ENCODE measurements around the gene ATP5F1E.

GRCh38 chr20:58984691-58985090 lies 47.4 kb downstream of the ATP5F1E start:
- TF ChIP-seq, protein P1, sequence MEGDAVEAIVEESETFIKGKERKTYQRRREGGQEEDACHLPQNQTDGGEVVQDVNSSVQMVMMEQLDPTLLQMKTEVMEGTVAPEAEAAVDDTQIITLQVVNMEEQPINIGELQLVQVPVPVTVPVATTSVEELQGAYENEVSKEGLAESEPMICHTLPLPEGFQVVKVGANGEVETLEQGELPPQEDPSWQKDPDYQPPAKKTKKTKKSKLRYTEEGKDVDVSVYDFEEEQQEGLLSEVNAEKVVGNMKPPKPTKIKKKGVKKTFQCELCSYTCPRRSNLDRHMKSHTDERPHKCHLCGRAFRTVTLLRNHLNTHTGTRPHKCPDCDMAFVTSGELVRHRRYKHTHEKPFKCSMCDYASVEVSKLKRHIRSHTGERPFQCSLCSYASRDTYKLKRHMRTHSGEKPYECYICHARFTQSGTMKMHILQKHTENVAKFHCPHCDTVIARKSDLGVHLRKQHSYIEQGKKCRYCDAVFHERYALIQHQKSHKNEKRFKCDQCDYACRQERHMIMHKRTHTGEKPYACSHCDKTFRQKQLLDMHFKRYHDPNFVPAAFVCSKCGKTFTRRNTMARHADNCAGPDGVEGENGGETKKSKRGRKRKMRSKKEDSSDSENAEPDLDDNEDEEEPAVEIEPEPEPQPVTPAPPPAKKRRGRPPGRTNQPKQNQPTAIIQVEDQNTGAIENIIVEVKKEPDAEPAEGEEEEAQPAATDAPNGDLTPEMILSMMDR (IDR thresholded peaks at IDR 0.05; ENCODE audit: low read depth, low read length): no peak
- TF ChIP-seq EZH2phosphoT487 (IDR thresholded peaks at IDR 0.05; ENCODE audit: low read depth): no peak
